Measurements from ENCODE around the gene LONP1.
"Not testable (repeated sequence)": the region's sequence is repeated elsewhere in the genome, so short reads cannot be mapped to it uniquely, and the experiment has no call there.

LONP1 gene, protein sequence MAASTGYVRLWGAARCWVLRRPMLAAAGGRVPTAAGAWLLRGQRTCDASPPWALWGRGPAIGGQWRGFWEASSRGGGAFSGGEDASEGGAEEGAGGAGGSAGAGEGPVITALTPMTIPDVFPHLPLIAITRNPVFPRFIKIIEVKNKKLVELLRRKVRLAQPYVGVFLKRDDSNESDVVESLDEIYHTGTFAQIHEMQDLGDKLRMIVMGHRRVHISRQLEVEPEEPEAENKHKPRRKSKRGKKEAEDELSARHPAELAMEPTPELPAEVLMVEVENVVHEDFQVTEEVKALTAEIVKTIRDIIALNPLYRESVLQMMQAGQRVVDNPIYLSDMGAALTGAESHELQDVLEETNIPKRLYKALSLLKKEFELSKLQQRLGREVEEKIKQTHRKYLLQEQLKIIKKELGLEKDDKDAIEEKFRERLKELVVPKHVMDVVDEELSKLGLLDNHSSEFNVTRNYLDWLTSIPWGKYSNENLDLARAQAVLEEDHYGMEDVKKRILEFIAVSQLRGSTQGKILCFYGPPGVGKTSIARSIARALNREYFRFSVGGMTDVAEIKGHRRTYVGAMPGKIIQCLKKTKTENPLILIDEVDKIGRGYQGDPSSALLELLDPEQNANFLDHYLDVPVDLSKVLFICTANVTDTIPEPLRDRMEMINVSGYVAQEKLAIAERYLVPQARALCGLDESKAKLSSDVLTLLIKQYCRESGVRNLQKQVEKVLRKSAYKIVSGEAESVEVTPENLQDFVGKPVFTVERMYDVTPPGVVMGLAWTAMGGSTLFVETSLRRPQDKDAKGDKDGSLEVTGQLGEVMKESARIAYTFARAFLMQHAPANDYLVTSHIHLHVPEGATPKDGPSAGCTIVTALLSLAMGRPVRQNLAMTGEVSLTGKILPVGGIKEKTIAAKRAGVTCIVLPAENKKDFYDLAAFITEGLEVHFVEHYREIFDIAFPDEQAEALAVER

DNA sequence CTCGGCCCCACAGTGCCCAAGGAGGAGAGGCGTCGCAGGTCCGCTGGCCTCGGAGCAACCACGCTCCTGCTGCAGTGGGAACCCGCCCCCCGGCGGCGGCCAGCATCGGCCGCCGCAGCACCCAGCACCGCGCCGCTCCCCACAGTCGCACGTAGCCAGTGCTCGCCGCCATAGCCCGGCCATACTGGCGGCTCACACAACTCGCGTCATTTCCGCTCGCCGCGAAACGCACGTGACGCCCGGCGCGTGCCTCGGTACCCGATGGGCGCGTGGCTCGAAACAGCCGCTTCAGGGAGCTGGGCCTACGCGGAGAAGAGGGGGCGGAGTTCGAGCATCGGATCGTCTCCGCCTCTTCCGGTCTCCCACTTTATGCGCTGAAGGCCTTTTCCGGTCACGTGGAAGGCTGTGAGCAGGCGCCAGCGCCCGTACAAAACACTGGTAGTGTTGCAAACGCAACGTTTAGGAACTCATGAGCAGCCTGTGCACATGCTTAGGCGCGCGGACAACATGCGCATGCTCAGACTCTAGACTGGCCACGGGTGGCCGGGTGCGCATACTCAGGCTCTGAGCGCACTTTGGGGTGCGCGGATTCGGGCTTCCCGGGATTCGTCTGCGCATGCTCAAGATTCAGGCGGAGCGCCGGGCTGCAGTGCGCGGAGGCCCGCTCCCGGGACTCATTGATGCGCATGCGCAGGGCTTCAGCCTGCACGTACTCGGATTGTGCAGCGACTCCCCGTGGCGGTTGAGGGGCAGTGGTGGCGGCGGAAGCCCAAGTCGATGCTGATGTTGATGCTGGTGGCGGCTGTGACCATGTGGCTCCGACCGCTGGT, at the start of gene LONP1, which contains the start of gene CATSPERD:
TSS of gene LONP1 (minus strand) at position 186 of the 830 bp plus-strand sequence. CDS start at position 172, 14 bp downstream.
TSS of gene CATSPERD (plus strand) at position 677 of the 830 bp plus-strand sequence. CDS start at position 778, 101 bp downstream.
- FAIRE-seq, result peak; percentile 99
- peak; percentile 97 for DNase-seq (ENCODE audit: insufficient read length, low spot score)

DNA sequence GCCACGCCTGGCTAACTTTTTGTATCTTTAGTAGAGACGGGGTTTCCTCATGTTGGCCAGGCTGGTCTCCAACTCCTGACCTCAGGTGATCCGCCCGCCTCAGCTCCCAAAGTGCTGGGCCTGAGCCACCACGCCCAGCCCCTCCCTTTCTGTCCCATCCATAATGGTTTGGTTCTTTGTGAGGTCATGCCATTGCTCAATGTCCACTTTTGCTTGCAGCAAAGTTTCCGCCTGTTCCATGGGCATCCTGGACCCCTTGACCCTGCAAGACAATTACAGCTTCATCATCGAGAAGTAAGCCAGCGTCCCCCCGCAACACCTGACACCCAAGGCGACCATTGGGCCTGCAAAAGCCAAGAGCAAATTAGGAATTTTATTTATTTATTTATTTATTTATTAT, 48.0 kb upstream of the LONP1 start:
- no peak for FAIRE-seq
- DNase-seq (ENCODE audit: insufficient read length, low spot score), result no peak

DNA sequence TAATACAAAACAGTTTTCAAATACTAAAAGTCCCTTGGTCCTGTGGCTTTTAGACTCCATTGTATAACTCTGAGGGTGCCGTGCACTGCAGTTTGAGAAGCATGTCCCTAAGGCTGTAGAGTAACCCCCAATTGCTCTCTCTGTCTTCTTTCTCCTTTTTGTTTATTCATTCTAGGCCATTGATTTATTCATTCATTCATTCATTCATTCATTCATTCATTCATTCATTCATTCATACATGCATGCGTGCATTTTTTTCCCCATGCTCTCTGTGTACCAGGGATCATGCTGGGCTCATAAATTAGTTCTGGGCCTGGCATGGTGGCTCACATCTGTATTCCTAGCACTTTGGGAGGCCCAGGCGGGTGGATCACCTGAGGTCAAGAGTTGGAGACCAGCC, 45.3 kb upstream of the LONP1 start:
- DNase-seq (ENCODE audit: insufficient read length, low spot score), result no peak
- no peak for FAIRE-seq

DNA sequence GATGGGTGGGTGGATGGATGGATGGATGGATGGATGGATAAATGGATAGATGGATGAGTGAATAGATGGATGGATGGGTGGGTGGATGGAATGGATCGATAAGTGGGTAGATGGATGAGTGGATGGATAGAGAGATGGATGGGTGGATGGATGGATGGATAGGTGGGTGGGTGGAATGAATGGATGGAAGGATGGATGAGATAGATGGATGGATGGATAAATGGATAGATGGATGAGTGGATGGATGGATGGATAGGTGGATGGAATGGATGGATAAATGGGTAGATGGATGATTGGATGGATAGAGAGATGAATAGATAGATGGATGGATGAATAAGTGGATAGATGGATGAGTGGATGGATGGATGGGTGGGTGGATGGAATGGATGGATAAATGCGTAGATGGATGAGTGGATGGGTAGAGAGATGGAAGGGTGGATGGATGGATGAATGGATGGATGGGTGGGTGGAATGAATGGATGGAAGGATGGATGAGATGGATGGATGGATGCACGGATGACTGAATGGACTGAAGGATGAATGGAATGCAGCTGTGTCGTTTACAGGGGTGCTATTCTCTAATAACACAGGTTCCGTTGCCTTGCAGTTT, 42.8 kb upstream of the LONP1 start:
- DNase-seq (ENCODE audit: insufficient read length, low spot score) (no peak), FAIRE-seq (no peak)

DNA sequence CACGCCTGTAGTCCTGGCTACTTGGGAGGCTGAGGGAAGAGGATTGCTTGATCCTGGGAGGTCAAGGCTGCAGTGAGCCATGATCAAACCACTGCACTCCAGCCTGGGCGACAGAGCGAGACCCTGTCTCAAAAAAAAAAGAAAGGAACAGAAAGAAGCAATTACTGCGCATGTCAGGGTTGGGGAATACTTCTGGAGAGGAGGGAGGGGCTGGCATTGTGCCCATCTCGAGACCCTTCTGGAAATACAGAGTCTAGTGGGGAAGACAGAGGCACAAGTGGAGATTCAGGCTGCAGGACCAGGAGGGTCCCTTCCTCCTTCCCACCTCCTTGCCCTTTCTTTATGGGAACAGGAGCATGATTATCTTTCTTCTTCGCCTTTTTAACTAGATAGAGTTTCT, 33.8 kb upstream of the LONP1 start:
- DNase-seq (ENCODE audit: insufficient read length, low spot score) (no peak), FAIRE-seq (no peak)

DNA sequence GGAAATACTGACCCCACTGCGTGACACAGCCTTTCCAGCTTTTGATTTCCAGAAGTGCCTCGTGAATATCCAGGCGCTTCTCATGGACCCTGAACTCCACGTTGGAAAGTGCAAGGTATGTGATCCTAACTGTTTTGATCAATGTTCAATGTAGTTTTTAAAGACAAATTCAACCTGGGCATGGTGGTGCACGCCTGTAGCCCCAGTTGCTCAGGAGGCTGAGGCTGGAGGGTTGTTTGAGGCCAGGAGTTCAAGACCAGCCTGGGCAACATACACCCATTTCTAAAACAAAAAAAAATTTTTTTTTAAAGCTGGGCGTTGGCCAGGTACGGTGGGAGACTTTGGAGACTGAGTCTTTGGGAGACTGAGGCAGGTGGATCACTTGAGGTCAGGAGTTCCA, 31.8 kb upstream of the LONP1 start:
- no peak for DNase-seq (ENCODE audit: insufficient read length, low spot score)
- FAIRE-seq, result no peak

DNA sequence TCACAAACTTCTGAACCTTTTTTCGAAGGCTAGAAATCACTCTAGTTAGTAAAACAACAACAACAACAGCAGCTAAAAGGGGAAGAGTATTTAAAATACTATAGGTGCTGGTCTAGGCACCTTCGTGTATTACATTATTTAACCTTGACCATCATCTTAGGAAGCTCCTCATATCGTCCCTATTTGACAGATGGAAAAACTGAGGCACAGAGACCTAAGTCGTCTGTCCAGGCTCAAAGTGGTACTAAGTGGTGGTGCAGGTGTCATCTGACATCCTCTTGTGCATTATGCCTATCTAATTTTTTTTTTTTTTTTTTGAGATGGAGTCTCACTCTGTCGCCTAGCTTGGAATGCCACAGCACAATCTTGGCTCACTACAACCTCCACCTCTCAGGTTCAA, 29.6 kb upstream of the LONP1 start:
- no peak for FAIRE-seq

DNA sequence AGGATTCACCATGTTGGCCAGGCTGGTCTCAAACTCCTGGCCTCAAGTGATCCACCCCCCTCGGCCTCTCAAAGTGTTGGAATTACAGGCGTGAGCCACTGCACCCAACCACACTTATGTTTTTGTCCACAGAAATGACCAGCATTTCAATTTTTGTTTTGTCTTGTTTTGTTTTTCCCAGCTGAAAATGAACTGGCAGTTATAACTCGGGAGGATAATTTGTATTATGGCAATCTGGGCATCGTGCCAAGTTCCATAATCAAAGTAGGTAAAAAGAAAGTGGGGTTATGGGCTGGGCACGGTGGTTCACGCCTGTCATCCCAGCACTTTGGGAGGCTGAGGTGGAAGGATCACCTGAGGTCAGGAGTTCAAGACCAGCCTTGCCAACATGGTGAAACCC, 29.0 kb upstream of the LONP1 start:
- DNase-seq (ENCODE audit: insufficient read length, low spot score); FAIRE-seq: not testable (repeated sequence)

More for the DNA sequence above, 29.6 kb upstream of the LONP1 start:
- DNase-seq (ENCODE audit: insufficient read length, low spot score), result no peak

DNA sequence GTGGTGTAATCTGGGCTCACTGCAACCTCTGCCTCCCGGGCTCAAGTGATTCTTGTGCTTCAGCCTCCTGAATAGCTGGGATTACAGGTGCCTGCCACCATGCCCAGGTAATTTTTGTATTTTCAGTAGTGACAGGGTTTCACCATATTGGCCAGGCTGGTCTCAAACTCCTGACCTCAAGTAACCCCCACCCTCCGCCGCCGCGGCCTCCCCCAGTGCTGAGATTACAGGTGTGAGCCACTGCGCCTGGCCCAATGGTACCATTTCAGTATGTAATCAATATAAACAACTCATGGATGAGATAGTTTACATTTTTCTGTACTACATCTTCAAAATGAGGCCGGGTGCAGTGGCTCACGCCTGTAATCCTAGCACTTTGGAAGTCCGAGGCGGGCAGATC, 25.1 kb upstream of the LONP1 start:
- not testable (repeated sequence) for DNase-seq (ENCODE audit: insufficient read length, low spot score); FAIRE-seq

DNA sequence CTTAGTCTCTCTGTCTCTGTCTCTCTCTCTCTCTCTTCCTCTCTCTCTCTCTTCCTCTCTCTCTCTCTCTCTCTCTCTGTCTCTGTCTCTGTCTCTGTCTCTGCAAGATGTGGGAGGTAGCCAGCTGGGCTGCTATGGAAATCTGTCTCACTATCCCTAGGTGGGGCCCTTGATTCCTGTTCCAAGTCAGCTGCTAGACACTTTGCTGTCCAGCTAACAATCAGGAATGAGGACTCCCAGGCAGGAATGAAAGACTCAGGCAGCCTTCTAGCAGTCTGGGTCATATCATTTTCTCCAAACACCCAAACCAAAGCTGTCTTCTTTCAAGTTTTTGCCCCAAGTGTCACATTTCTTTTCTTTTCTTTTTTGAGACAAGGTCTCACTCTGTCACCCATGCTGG, 23.7 kb upstream of the LONP1 start:
- no peak for FAIRE-seq

DNA sequence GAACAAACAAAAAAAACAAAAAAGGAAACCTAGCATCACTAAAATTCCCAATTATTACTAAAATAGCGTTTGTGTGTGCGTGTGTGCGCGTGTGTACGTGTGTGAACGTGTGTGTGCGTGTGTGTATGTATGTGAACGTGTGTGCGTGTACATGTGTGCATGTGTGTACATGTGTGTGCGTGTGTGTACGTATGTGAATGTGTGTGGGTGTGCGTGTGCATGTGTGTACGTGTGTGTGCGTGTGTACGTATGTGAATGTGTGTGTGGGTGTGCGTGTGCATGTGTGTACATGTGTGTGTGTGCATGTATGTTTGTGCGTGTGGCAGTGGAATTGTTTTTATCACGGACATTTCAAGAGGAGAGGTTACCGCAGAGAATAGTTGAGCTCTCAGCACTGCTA, 22.1 kb upstream of the LONP1 start:
- DNase-seq (ENCODE audit: insufficient read length, low spot score), result no peak
- no peak for FAIRE-seq

More for the DNA sequence above, 23.7 kb upstream of the LONP1 start:
- DNase-seq (ENCODE audit: insufficient read length, low spot score), result no peak

DNA sequence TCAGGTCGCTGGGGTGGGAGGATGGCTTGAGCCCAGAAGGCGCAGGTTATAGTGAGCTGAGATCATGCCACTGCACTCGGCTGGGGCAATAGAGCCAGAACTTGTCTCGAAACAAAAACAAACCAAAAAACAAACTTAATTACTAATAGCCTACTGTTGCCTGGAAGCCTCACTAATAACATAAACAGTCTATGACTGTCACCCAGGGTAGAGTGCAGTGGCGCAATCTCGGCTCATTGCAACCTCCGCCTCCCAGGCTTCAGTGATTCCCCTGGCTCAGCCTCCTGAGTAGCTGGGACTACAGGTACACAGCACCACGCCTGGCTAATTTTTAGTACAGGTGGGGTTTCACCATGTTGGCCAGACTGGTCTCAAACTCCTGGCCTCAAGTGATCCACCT, 18.5 kb upstream of the LONP1 start:
- DNase-seq (ENCODE audit: insufficient read length, low spot score) (no peak), FAIRE-seq (no peak)

DNA sequence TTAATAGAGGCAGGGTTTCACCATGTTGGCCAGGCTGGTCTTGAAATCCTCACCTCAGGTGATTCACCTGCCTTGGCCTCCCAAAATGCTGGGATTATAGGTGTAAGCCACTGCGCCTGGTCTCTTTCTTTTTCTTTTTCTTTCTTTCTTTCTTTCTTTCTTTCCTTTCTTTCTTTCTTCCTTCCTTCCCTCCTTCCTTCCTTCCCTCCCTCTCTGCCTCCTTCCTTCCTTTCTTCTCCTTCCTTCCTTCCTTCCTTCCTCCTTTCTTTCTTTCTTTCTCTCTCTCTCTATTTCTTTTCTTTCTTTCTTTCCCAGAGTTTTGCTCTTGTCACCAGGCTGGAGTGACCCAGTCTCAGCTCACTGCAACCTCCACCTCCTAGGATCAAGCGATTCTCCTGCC, 13.2 kb upstream of the LONP1 start:
- not testable (repeated sequence) for FAIRE-seq; DNase-seq (ENCODE audit: insufficient read length, low spot score)

DNA sequence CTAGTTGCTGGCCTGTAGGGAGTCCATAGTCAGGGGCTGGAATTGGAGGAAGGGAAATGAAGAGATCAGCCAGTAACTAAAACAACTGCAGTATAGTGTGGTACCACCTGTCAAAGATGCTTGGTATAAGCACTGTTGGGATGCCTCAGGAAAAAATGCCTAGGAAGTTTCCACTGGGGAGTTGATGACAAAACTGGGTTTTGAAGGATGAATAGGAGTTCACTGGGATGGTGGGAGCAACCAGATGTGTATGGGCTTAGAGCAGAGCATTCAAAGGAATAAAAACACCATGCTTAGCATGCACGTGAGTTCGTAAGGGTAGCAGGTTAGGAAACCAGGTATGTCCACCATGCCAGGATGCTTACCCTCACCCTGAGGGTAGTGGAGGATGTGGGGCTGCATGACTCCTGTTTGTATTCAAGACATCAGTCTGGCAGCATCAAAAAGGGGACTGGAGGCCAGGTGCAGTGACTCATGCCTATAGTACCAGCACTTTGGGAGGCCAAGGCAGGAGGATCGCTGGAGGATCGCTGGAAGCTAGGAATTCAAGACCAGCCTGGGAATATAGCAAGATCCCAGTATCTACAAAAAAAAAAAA, 7.6 kb upstream of the LONP1 start:
- FAIRE-seq (no peak), DNase-seq (ENCODE audit: insufficient read length, low spot score) (no peak)

DNA sequence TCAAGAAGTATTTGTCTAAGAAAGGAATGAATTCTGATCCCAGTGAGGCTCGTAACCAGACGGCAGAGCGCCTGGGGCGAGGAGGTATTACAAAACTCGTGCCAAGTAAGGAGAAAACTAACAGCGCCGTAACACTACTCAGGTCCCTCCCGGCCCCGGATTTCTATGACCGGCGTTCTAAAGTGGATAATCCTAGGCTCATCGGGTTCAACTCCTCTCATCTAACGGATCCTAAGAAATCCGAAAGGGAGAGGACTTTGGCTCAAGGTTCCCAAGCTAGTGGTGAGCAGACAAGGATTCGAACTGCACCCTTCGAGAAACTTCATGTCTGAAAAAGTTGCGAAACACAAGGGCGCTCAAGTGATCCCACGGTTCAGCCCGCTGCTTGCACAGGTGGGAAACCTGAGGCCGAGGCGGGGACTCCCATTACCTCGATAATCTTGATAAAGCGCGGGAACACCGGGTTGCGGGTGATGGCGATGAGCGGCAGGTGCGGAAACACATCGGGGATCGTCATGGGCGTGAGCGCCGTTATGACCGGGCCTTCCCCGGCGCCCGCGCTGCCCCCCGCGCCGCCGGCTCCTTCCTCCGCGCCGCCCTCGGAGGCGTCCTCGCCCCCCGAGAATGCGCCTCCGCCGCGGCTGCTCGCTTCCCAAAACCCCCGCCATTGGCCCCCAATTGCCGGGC, 529 bp downstream of the LONP1 start:
- DNase-seq (ENCODE audit: insufficient read length, low spot score) (no peak), FAIRE-seq (no peak)

DNA sequence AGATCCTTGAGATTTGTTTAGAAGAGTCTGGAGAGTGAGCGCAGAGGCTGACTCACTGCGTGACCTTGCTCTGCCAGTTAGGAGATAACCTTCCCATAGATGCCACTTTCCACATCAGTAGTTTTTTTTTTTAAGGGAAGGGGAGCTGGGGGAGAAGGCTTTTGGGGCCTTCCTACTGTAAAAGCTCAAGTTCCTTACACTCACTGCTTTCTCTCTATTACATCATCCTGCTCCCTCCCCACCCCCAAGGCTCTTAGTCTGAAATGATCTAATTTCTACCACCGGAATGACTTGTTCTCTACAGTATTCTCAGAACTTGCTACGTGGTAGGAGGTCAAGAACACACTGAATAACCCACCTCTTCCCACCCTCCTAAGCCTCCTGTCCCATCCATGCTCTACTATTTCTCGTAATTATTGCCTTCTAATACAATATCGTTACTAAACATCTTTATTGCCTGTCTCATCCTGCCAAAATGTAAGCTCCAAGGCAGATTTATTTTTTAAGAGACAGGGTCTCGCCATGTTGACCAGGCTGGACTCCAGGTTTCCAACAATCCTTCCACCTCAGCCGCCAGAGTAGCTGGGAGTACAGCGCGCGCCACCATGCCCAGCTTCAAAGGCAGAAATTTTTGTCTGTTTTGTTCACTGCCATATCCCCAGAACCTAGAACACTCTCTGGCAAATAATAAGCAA, 1.2 kb downstream of the LONP1 start:
- FAIRE-seq (peak; percentile 31), DNase-seq (ENCODE audit: insufficient read length, low spot score) (no peak)

DNA sequence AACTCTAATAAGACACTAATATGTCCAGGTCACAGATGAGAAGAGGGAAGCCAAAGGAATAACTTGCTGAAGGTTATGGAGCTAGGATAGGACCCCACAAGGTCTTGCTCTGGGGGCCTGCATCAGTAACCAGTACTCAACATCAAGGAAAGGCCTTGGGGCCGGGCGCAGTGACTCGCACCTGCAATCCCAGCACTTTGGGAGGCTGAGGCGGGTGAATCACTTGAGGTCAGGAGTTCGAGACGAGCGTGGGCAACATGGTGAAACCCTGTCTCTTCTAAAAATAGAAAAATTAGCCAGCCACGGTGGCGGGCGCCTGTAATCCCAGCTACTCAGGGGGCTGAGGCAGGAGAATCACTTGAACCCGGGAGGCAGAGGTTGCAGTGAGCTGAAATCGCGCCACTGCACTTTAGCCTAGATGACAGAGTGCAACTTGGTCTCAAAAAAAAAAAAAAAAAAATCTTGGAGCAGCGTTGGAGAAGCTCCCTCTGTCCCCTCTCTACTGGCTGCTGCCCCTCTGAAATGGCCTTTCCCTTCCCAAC, 1.8 kb downstream of the LONP1 start:
- DNase-seq (ENCODE audit: insufficient read length, low spot score), result no peak
- no peak for FAIRE-seq

DNA sequence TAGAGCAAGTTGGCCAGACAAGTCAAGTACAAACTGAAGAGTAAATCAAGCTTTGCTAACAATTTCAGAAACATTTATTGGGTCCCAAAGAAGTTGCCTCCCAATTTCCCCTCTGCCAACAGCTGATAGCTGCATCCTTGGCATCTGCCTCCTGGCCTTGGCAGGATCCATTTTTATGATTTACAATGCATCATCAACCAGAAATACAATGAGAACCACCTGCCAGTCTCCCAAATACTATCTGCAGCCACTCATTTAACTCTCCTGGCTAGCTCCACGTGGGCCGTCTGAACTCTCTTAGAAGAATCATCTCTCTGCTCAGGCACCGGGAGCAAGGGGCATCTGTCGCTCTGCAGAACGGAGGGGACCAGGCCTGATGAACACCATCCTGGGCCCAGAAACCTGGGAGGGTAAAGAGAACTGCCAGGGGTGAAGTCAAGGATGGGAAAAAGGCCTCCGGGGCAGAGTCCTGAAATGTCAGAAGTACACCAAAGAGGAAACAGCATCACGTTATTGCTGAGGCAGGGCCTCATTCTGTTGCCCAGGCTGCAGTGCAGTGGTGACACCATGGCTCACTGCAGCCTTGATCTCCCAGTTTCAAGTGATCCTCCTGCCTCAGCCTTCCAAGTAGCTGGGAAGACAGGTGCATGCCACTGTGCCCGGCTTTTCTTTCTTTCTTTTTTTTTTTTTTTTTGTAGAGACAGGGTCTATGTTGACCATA, 2.6 kb downstream of the LONP1 start:
- DNase-seq (ENCODE audit: insufficient read length, low spot score) (no peak), FAIRE-seq (no peak)
